Left ventricle myocardium inferior (tissue), 1 donor: ENCODE results near the gene HSPA4L. TPM values are rescaled to one million over a fixed set of nuclear protein-coding genes. Genes with fewer than 3 reads are reported as not detected.

Experiments used
- DNase-seq: peaks from one replicate; pipeline ENCODE4 v3.0.0-alpha.2; 2020
- H3K27ac ChIP-seq: fragments of 200-600 bp; replicated peaks from 2 replicates; pipeline ENCODE4 v1.8.0; 2021
- H3K27me3 ChIP-seq: fragments of 200-600 bp; 2 replicates; pipeline ENCODE4 v1.8.0; 2021; ENCODE audit warnings: low read depth
- H3K36me3 ChIP-seq: fragments of 200-600 bp; 2 replicates; pipeline ENCODE4 v1.8.0; 2021
- H3K4me1 ChIP-seq: fragments of 200-600 bp; 2 replicates; pipeline ENCODE4 v1.8.0; 2021
- H3K4me3 ChIP-seq: fragments of 200-600 bp; 2 replicates; pipeline ENCODE4 v1.8.0; 2021; ENCODE audit warnings: mild to moderate bottlenecking, moderate library complexity
- H3K9me3 ChIP-seq: fragments of 200-600 bp; replicated peaks from 2 replicates; pipeline ENCODE4 v1.8.0; 2021
- intact Hi-C: fragments of 100-400 bp; cut with micrococcal nuclease; formaldehyde crosslinking; loops from one replicate; pipeline ENCODE4 v1.11.0; 2022
- total RNA-seq: library from RNA; stranded (reverse); fragmentation: NEBNext Ultra II Directional; extraction: Animal tissue kit (Norgen Biotek cat#: 25700); gene quantifications from one replicate; pipeline ENCODE4 v1.2.1, GENCODE V29; 2021
- TF ChIP-seq, protein P1 (sequence below): fragments of 200-600 bp; IDR thresholded peaks from 2 replicates; pipeline ENCODE4 v1.8.0; 2021; ENCODE audit warnings: antibody characterized with exemption, mild to moderate bottlenecking, borderline replicate concordance
- donor health status: DM: no; HTN: yes; CAD: no; lungs with severe emphysema.

The HSPA4L gene
- total RNA-seq, 1 donor from 2014 or later, result 16.1 TPM

DNA sequence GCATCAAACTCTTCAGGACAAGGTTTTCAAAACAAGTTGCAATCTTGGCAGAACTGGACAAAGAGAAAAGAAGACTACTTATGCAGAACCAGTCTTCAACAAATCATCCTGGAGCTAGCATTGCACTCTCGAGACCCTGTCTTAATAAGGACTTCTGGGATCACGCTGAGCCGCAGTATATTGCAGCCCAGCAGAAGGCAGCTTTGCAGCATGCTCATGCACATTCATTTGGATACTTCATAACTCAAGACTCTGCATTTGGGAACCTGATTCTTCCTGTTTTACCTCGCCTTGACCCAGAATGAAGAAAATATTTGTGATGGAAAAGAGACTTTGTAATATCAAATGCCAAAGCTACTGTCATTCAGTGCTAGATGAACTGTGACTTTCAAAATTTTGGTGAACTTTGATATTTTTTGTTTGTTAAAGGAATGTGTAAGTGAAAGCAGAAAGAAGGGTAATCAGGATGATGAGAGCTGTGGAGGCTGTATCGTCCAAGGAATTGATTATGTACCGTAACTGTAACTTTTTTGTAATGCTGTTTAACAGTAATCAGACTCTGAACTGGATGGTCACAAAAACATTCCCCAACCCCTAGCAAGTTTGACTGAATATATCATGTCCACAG, 27.2 kb downstream of the HSPA4L start:
- intact Hi-C loops, result no loop called here
- Histone ChIP-seq H3K4me3 (no peak overlapping the region), H3K4me1 (no peaks in the 10 kb centered on the region), H3K9me3 (no peaks in the 10 kb centered on the region), H3K27me3 (no peaks in the 10 kb centered on the region), H3K36me3 (peaks cover 48% of the 10 kb centered on the region), H3K27ac (no peak overlapping the region)
- DNase-seq, result no peak
- TF ChIP-seq, protein P1, sequence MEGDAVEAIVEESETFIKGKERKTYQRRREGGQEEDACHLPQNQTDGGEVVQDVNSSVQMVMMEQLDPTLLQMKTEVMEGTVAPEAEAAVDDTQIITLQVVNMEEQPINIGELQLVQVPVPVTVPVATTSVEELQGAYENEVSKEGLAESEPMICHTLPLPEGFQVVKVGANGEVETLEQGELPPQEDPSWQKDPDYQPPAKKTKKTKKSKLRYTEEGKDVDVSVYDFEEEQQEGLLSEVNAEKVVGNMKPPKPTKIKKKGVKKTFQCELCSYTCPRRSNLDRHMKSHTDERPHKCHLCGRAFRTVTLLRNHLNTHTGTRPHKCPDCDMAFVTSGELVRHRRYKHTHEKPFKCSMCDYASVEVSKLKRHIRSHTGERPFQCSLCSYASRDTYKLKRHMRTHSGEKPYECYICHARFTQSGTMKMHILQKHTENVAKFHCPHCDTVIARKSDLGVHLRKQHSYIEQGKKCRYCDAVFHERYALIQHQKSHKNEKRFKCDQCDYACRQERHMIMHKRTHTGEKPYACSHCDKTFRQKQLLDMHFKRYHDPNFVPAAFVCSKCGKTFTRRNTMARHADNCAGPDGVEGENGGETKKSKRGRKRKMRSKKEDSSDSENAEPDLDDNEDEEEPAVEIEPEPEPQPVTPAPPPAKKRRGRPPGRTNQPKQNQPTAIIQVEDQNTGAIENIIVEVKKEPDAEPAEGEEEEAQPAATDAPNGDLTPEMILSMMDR, result no peak

- no peaks in the 10 kb centered on the region for H3K4me1 ChIP-seq
- TF ChIP-seq, protein P1, result no peak
- DNase-seq, result no peak
- H3K36me3 ChIP-seq, result peaks cover 40% of the 10 kb centered on the region
- H3K4me3 ChIP-seq, result no peak overlapping the region
- no peaks in the 10 kb centered on the region for H3K27me3 ChIP-seq
- intact Hi-C loops, result no loop called here
- no peaks in the 10 kb centered on the region for H3K9me3 ChIP-seq
- no peak overlapping the region for H3K27ac ChIP-seq
Measured at GRCh38 chr4:127810551-127810950, 28.4 kb downstream of the HSPA4L start.

DNA sequence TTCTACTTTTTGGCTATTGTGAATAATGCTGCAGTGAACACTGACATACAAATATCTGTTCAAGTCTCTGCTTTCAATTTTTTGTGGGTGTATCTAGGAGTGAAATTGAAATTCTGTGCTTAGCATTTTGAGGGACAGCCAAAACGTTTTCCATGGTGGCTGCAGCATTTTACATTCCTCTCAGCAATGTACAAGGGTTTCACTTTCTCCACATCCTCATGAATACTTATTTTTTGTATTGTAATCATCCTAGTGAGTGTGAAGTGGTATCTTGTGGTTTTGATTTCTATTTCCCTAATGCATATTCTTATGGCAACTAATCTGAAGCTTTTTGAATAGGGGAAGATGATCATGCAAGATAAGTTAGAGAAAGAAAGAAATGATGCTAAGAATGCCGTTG, 40.3 kb downstream of the HSPA4L start:
- TF ChIP-seq, protein P1, result no peak
- intact Hi-C loops, result no loop called here
- Histone ChIP-seq H3K27me3 (no peaks in the 10 kb centered on the region), H3K27ac (no peak overlapping the region), H3K36me3 (peaks cover 41% of the 10 kb centered on the region), H3K4me1 (no peaks in the 10 kb centered on the region), H3K9me3 (no peaks in the 10 kb centered on the region), H3K4me3 (no peak overlapping the region)
- DNase-seq, result no peak

GRCh38 chr4:127828121-127828520, 46.0 kb downstream of the HSPA4L start:
- DNase-seq, result no peak
- Histone ChIP-seq H3K4me1 (no peaks in the 10 kb centered on the region), H3K36me3 (peaks cover 49% of the 10 kb centered on the region), H3K9me3 (no peaks in the 10 kb centered on the region), H3K4me3 (no peak overlapping the region), H3K27ac (no peak overlapping the region), H3K27me3 (no peaks in the 10 kb centered on the region)
- TF ChIP-seq, protein P1, result no peak
- intact Hi-C loops, result no loop called here

GRCh38 chr4:127829014-127829413, 46.9 kb downstream of the HSPA4L start:
- H3K27ac ChIP-seq, result no peak overlapping the region
- no peak for DNase-seq
- no peak overlapping the region for H3K4me3 ChIP-seq
- H3K27me3 ChIP-seq, result no peaks in the 10 kb centered on the region
- H3K4me1 ChIP-seq, result no peaks in the 10 kb centered on the region
- H3K36me3 ChIP-seq, result peaks cover 49% of the 10 kb centered on the region
- H3K9me3 ChIP-seq, result no peaks in the 10 kb centered on the region
- TF ChIP-seq, protein P1, result no peak
- intact Hi-C loops, result no loop called here
